Non-pigmented ciliary epithelial cell (primary cell): Measurements from ENCODE around the gene MX1.
A peak's percentile ranks its signal among the peaks of the same experiment; 100 is the strongest.
"Not testable (repeated sequence)": the region's sequence is repeated elsewhere in the genome, so short reads cannot be mapped to it uniquely, and the experiment has no call there.

Experiments
- DNase-seq: peaks from one replicate; pipeline ENCODE4 v3.0.0-alpha.2; 2010; ENCODE audit warnings: low read depth

MX1 gene

GRCh38 chr21:41407541-41408460, 18.2 kb upstream of the MX1 start:
- DNase-seq, result no peak

- DNase-seq, result no peak
Observed at GRCh38 chr21:41410361-41410760, 15.7 kb upstream of the MX1 start.

- DNase-seq, result no peak
Observed at GRCh38 chr21:41410767-41411448, 15.1 kb upstream of the MX1 start.

GRCh38 chr21:41411449-41412089, 14.5 kb upstream of the MX1 start:
- DNase-seq, result no peak

GRCh38 chr21:41417505-41417904, 8.5 kb upstream of the MX1 start:
- DNase-seq, result not testable (repeated sequence)

GRCh38 chr21:41418393-41418792, 7.6 kb upstream of the MX1 start:
- no peak for DNase-seq

- DNase-seq, result no peak
Observed at GRCh38 chr21:41418956-41419680, 6.9 kb upstream of the MX1 start.

- peak; percentile 63 for DNase-seq
Observed at GRCh38 chr21:41419921-41420862, 5.8 kb upstream of the MX1 start.

- DNase-seq, result not testable (repeated sequence)
Observed at GRCh38 chr21:41420998-41421397, 5.0 kb upstream of the MX1 start.

- DNase-seq, result no peak
Observed at GRCh38 chr21:41422546-41423304, 3.3 kb upstream of the MX1 start.

- not testable (repeated sequence) for DNase-seq
Observed at GRCh38 chr21:41423305-41423636, 2.8 kb upstream of the MX1 start.

- no peak for DNase-seq
Observed at GRCh38 chr21:41425588-41425953, 468 bp upstream of the MX1 start.

- DNase-seq, result no peak
Observed at GRCh38 chr21:41426676-41427404, 801 bp downstream of the MX1 start.

GRCh38 chr21:41427556-41427955, 1.5 kb downstream of the MX1 start:
- no peak for DNase-seq

- no peak for DNase-seq
Observed at GRCh38 chr21:41428311-41428710, 2.3 kb downstream of the MX1 start.

- no peak for DNase-seq
Observed at GRCh38 chr21:41428847-41429246, 2.8 kb downstream of the MX1 start.

- DNase-seq, result no peak
Observed at GRCh38 chr21:41429305-41429704, 3.3 kb downstream of the MX1 start.

GRCh38 chr21:41429925-41430491, 4.0 kb downstream of the MX1 start:
- DNase-seq, result no peak

- no peak for DNase-seq
Observed at GRCh38 chr21:41431788-41432548, 5.9 kb downstream of the MX1 start.
